ENCODE results near the gene ZNF780A.

Gene ZNF780A

GRCh38 chr19:40025938-40026596, 64.7 kb downstream of the ZNF780A start:
- ChIA-PET CTCF (no interaction called here), POLR2A (no interaction called here)
- H3K4me3 ChIP-seq (ENCODE audit: low read depth, low read length): no peak overlapping the region
- no peak for TF ChIP-seq CTCF (IDR thresholded peaks at IDR 0.05; ENCODE audit: insufficient read depth, low read length, missing control alignments)
- no peak for DNase-seq (ENCODE audit: low read depth, low spot score)

- ChIA-PET POLR2A (no interaction called here), CTCF (no interaction called here)
- H3K4me3 ChIP-seq (ENCODE audit: low read depth, low read length): no peak overlapping the region
- no peak for TF ChIP-seq CTCF (IDR thresholded peaks at IDR 0.05; ENCODE audit: insufficient read depth, low read length, missing control alignments)
- DNase-seq (ENCODE audit: low read depth, low spot score): no peak
Observed at GRCh38 chr19:40023969-40024368, 66.8 kb downstream of the ZNF780A start.

All from AG04449 (cell line).